HepG2 (cell line): ENCODE results near the gene GRIN3B. TPM values are rescaled to one million over a fixed set of nuclear protein-coding genes. Genes with fewer than 3 reads are reported as not detected.

ENCODE experiments used
- ATAC-seq: fragments of 200-7000 bp; cut with Tn5 transposase; 3 replicates; pipeline ENCODE4 v1.9.1; 2020; ENCODE audit warnings: mild to moderate bottlenecking, moderate library complexity
- BruUV-seq: library from RNA; stranded (reverse); fragments of 400-500 nt; replicated peaks from 2 replicates; lab custom pipeline; 2021; lab: Mats Ljungman, UMichigan
- CTCF ChIA-PET: fragments of 300-600 bp; formaldehyde crosslinking; extraction: SDS; loops from one replicate; lab custom pipeline; 2021; ENCODE audit warnings: low total read pairs, inconsistent platforms, low intra/inter-chr PET ratio; lab: Yijun Ruan, JAX
- POLR2A ChIA-PET: fragments of 350-600 bp; sonication (Branson Sonifier 250); formaldehyde crosslinking; loops from one replicate; lab custom pipeline; 2020; ENCODE audit warnings: antibody characterized with exemption, inconsistent platforms; lab: Yijun Ruan, JAX
- DNase-seq: peaks from one replicate; pipeline ENCODE4 v3.0.0-alpha.2; 2015; ENCODE audit warnings: low spot score
- FAIRE-seq: peaks from 3 replicates; lab custom pipeline; 2011; peaks lifted over from hg19 to GRCh38; lab: Jason Lieb, UNC
- H2AFZ ChIP-seq: one replicate; pipeline ENCODE4 v1.6.1; 2011; ENCODE audit warnings: low read length, inconsistent platforms
- H3K27ac ChIP-seq: fragments of 300-600 bp; 3 replicates; pipeline ENCODE4 v1.8.0; 2011; ENCODE audit warnings: mixed run types, mild to moderate bottlenecking, mixed read lengths, low read length, inconsistent platforms; ENCODE audit not compliant: insufficient read depth; ENCODE audit errors: extremely low read length
- H3K27me3 ChIP-seq, 2 experiments: fragments of 200-600 bp in 1 of 2; 2 replicates in 1 of 2; 3 replicates in 1 of 2; pipeline versions ENCODE4 v1.6.0 to v1.8.0; 2011; ENCODE audit warnings: low read length in 2 of 2, mild to moderate bottlenecking in 2 of 2, moderate library complexity in 2 of 2, inconsistent platforms in 1 of 2; ENCODE audit not compliant: insufficient read depth in 2 of 2, control insufficient read depth in 1 of 2
- H3K36me3 ChIP-seq, 2 experiments: fragments of 200-600 bp in 1 of 2; replicated peaks in 1 of 2; 2 replicates in 1 of 2; 3 replicates in 1 of 2; pipeline versions ENCODE4 v1.5.1 to v1.8.0; 2011; ENCODE audit warnings: low read length in 2 of 2, inconsistent platforms in 1 of 2; ENCODE audit not compliant: insufficient read depth in 2 of 2, control insufficient read depth in 1 of 2
- H3K4me1 ChIP-seq: 2 replicates; pipeline ENCODE4 v1.5.1; 2012; ENCODE audit warnings: low read length, inconsistent platforms; ENCODE audit not compliant: insufficient read depth
- H3K4me2 ChIP-seq: 2 replicates; pipeline ENCODE4 v1.6.0; 2011; ENCODE audit warnings: low read depth, low read length, inconsistent platforms
- H3K4me3 ChIP-seq, 3 experiments: fragments of 200-600 bp in 1 of 3; sonication (generic), shearing (Covaris generic) in 1 of 3; replicated peaks in 1 of 3; 2 replicates each; pipeline ENCODE4 v1.5.1; 2011 to 2016; ENCODE audit warnings: low read length in 3 of 3, inconsistent platforms in 2 of 3, low read depth in 2 of 3, mild to moderate bottlenecking in 2 of 3, control low read depth in 1 of 3, mixed read lengths in 1 of 3; ENCODE audit not compliant: insufficient read depth in 1 of 3
- H3K79me2 ChIP-seq: one replicate; pipeline ENCODE4 v1.6.1; 2011; ENCODE audit warnings: low read length, inconsistent platforms; ENCODE audit not compliant: insufficient read depth
- H3K9ac ChIP-seq: 2 replicates; pipeline ENCODE4 v1.6.0; 2011; ENCODE audit warnings: mild to moderate bottlenecking, low read depth, low read length, inconsistent platforms; ENCODE audit not compliant: insufficient read depth
- H3K9me3 ChIP-seq: 2 replicates; pipeline ENCODE4 v1.5.1; 2012; ENCODE audit warnings: mild to moderate bottlenecking, low read length
- H4K20me1 ChIP-seq: 2 replicates; pipeline ENCODE4 v1.6.0; 2011; ENCODE audit warnings: inconsistent platforms, mild to moderate bottlenecking, low read length, moderate library complexity; ENCODE audit not compliant: insufficient read depth
- DMAP1 ChIP-seq: IDR thresholded peaks from 2 replicates; pipeline ENCODE4 v1.6.1; 2016
- FOXP1 ChIP-seq, 2 experiments: fragments of 450-650 bp in 1 of 2; IDR thresholded peaks; 2 replicates each; pipeline ENCODE4 v1.6.1; 2017 to 2018; ENCODE audit warnings: antibody characterized with exemption in 1 of 2
- HNF4A ChIP-seq: sonication (generic); formaldehyde crosslinking; IDR thresholded peaks from 2 replicates; pipeline ENCODE4 v1.4.0; 2020; ENCODE audit warnings: missing genetic modification reagents
- HOXA7 ChIP-seq: sonication (generic); formaldehyde crosslinking; IDR thresholded peaks from 2 replicates; pipeline ENCODE4 v1.8.1; 2022; ENCODE audit warnings: mild to moderate bottlenecking, missing genetic modification reagents, moderate library complexity
- IRF2 ChIP-seq: IDR thresholded peaks from 2 replicates; pipeline ENCODE4 v1.6.1; 2018; ENCODE audit warnings: missing genetic modification reagents, missing compliant biosample characterization
- KDM1A ChIP-seq: IDR thresholded peaks from 2 replicates; pipeline ENCODE4 v1.6.1; 2016; ENCODE audit warnings: missing compliant biosample characterization
- KMT2B ChIP-seq: IDR thresholded peaks from 2 replicates; pipeline ENCODE4 v1.6.1; 2016; ENCODE audit warnings: missing genetic modification reagents, missing compliant biosample characterization
- MED13 ChIP-seq: sonication (generic); formaldehyde crosslinking; IDR thresholded peaks from 2 replicates; pipeline ENCODE4 v1.5.0; 2020; ENCODE audit warnings: missing genetic modification reagents
- MTA1 ChIP-seq: sonication (generic); formaldehyde crosslinking; IDR thresholded peaks from 2 replicates; pipeline ENCODE4 v1.4.0; 2020; ENCODE audit warnings: missing genetic modification reagents, mild to moderate bottlenecking, borderline replicate concordance
- ONECUT2 ChIP-seq: sonication (generic); formaldehyde crosslinking; IDR thresholded peaks from 2 replicates; pipeline ENCODE4 v1.4.0; 2020; ENCODE audit warnings: missing genetic modification reagents
- PHF8 ChIP-seq: sonication (generic); formaldehyde crosslinking; IDR thresholded peaks from 2 replicates; pipeline ENCODE4 v1.5.0; 2020; ENCODE audit warnings: missing genetic modification reagents
- SMC3 ChIP-seq: IDR thresholded peaks from 2 replicates; pipeline ENCODE4 v1.6.1; 2011; ENCODE audit warnings: low read length, improper control_type of control experiment
- XBP1 ChIP-seq: sonication (generic); formaldehyde crosslinking; IDR thresholded peaks from 2 replicates; pipeline ENCODE4 v1.5.0; 2020; ENCODE audit warnings: missing genetic modification reagents
- ZBTB14 ChIP-seq: sonication (generic); formaldehyde crosslinking; IDR thresholded peaks from 2 replicates; pipeline ENCODE4 v1.4.0; 2020; ENCODE audit warnings: missing genetic modification reagents
- ZC3H13 ChIP-seq: sonication (generic); formaldehyde crosslinking; IDR thresholded peaks from 2 replicates; pipeline ENCODE4 v1.8.1; 2023; ENCODE audit warnings: mild to moderate bottlenecking, missing genetic modification reagents, moderate library complexity
- ZNF234 ChIP-seq: sonication (generic); formaldehyde crosslinking; conservative IDR thresholded peaks from 2 replicates; pipeline ENCODE4 v1.5.1; 2020; ENCODE audit warnings: mild to moderate bottlenecking, missing genetic modification reagents
- ZNF33A ChIP-seq: sonication (generic); formaldehyde crosslinking; IDR thresholded peaks from 2 replicates; pipeline ENCODE4 v1.5.1; 2020; ENCODE audit warnings: missing genetic modification reagents, mild to moderate bottlenecking, moderate library complexity, borderline replicate concordance
- ZNF33B ChIP-seq: sonication (generic); formaldehyde crosslinking; IDR thresholded peaks from 2 replicates; pipeline ENCODE4 v1.5.1; 2020; ENCODE audit warnings: mild to moderate bottlenecking, missing genetic modification reagents
- ZNF598 ChIP-seq: sonication (generic); formaldehyde crosslinking; IDR thresholded peaks from 2 replicates; pipeline ENCODE4 v1.5.1; 2020; ENCODE audit warnings: mild to moderate bottlenecking, missing genetic modification reagents, borderline replicate concordance
- WGBS: methylation state at CpG from one replicate; pipeline ENCODE4 v1.1.6; 2017; ENCODE audit warnings: low lambda C conversion rate; 5-methylcytosine and 5-hydroxymethylcytosine counted together
- in situ Hi-C: cut with HindIII; loops from 2 replicates; pipeline ENCODE4 v1.10.0; 2017; ENCODE audit warnings: low pct_unique_long_range_greater_than_20kb; ENCODE audit not compliant: extremely low pct_ligation_motif_present
- intact Hi-C: fragments of 100-400 bp; cut with micrococcal nuclease; formaldehyde crosslinking; loops from one replicate; pipeline ENCODE4 v1.10.0; 2022; ENCODE audit not compliant: unreplicated experiment
- polyA plus RNA-seq, 8 experiments: library from polyadenylated mRNA; depleted of rRNA in 3 of 8; stranded (reverse) in 7 of 8; unstranded in 1 of 8; fragments of >200 nt; fragmentation: Illumina TruSeq in 4 of 8; extraction: Trizol in 4 of 8; gene quantifications; 2 replicates each; pipeline versions ENCODE4 v1.2.1 to v1.2.3, GENCODE V29; 2011 to 2016; ENCODE audit warnings: low read depth in 4 of 8, missing spikeins in 1 of 8, mixed read lengths in 1 of 8; ENCODE audit not compliant: insufficient read depth in 1 of 8
- total RNA-seq, 5 experiments: library from RNA; depleted of rRNA; stranded (reverse); fragments of >200 nt; fragmentation: Illumina TruSeq; extraction: Trizol; gene quantifications; 2 replicates each; pipeline ENCODE4 v1.2.3, GENCODE V29; 2016; ENCODE audit warnings: low read depth in 1 of 5
- TF ChIP-seq, protein P1 (sequence below): IDR thresholded peaks from 2 replicates; pipeline ENCODE4 v1.6.1; 2016; ENCODE audit warnings: missing genetic modification reagents, missing compliant biosample characterization
- TF ChIP-seq, protein P2 (sequence below): sonication (generic); formaldehyde crosslinking; IDR thresholded peaks from 2 replicates; pipeline ENCODE4 v1.8.0; 2022; ENCODE audit warnings: mild to moderate bottlenecking, missing genetic modification reagents

The GRIN3B gene
- total and polyA plus RNA-seq, 2 of the 13 experiments (the other 11 are each of a cell fraction or from before 2014, with no cell fraction given), result 0.07 to 0.20 TPM

DNA sequence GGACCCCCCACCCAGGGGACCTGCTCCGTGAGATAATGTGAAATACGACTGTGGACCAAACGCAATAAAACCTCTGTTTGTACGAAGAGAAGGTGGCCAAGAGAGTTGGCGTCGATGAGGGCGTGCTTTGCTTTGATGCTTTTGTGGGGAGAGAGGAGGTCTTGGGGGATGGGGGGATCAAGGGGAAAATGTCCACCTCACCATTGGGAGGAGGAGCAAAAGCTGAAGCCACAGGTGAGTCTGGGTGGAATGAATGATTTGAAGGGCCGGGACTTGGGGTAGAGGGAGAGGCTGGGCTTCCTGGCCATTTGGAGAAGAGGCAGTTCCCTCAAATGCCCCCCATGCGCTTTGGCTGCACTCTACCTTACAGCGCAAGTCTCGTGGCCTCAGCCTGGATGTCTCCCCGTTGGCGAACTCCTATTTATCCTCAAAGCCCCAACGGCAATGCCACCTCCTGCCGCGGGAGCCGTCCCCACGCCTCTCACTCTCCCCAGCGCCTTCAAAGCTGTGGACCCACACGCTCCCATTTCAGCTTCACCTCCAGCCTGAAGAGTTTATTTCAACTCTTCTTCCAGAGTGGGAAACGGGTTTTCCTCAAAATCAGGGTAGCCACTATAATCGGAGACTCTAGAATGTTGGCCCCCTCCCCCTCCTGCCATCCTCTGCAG, 38.9 kb downstream of the GRIN3B start (continued):
- peak; percentile 3; the same call in 1 of the 2 replicates for TF ChIP-seq ZBTB14
- no peak for TF ChIP-seq DMAP1 (CRISPR knock-in tag)
- no peak for TF ChIP-seq ZNF33B (CRISPR knock-in tag)
- TF ChIP-seq ZNF234 (CRISPR knock-in tag), result no peak

- BruUV-seq, result no TSS peak
- intact Hi-C loops (no loop called here), in situ Hi-C loops (no loop called here)
- Histone ChIP-seq H3K4me1 (peaks cover 25% of the 10 kb centered on the region), H3K79me2 (no peaks in the 10 kb centered on the region), H3K9me3 (no peaks in the 10 kb centered on the region), H3K36me3 (peaks cover 4 to 17% of the 10 kb centered on the region in 2 experiments; a peak in 4 of 5 replicates), H3K9ac (peak within 1 kb of the TSS; percentile 58), H3K27me3 (no peaks in the 10 kb centered on the region), H4K20me1 (no peaks in the 10 kb centered on the region), H2AFZ (no peak within 1 kb of the TSS), H3K4me3 (peak within 1 kb of the TSS; percentile 62 to 79 (median 73)), H3K27ac (peak within 1 kb of the TSS; percentile 23), H3K4me2 (peak within 1 kb of the TSS; percentile 98)
- ChIA-PET CTCF (no interaction called here), POLR2A (interaction anchor here (0.7 to 4.1 kb wide), 8 partner anchors 11 to 56 kb away, joined by 3 to 71 read pairs (median 4); partner anchors contain the start of genes CNN2 and RNU6-2)
- 11% methylated on average over 22 of the region's 56 CpGs for WGBS
- peak; percentile 91 for ATAC-seq
- peak; percentile 90 for DNase-seq
- peak; percentile 54 for FAIRE-seq
- TF ChIP-seq MTA1 (CRISPR knock-in tag) (no peak), FOXP1 (IDR thresholded peaks at IDR 0.05) (no peak), FOXP1 (CRISPR knock-in tag; IDR thresholded peaks at IDR 0.05) (no peak), HNF4A (CRISPR knock-in tag) (no peak), ZC3H13 (peak; percentile 68; the same call in 1 of the 2 replicates), IRF2 (CRISPR knock-in tag) (no peak), PHF8 (peak; percentile 43), SMC3 (no peak), KDM1A (no peak), ZNF598 (CRISPR knock-in tag) (no peak), HOXA7 (no peak), ZNF33A (no peak), XBP1 (no peak), KMT2B (CRISPR knock-in tag) (no peak), MED13 (CRISPR knock-in tag) (no peak), ONECUT2 (CRISPR knock-in tag) (no peak)
- TF ChIP-seq, protein P1, sequence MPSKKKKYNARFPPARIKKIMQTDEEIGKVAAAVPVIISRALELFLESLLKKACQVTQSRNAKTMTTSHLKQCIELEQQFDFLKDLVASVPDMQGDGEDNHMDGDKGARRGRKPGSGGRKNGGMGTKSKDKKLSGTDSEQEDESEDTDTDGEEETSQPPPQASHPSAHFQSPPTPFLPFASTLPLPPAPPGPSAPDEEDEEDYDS (CRISPR knock-in tag), result peak; percentile 81; the same call in 1 of the 2 replicates
- TF ChIP-seq, protein P2, sequence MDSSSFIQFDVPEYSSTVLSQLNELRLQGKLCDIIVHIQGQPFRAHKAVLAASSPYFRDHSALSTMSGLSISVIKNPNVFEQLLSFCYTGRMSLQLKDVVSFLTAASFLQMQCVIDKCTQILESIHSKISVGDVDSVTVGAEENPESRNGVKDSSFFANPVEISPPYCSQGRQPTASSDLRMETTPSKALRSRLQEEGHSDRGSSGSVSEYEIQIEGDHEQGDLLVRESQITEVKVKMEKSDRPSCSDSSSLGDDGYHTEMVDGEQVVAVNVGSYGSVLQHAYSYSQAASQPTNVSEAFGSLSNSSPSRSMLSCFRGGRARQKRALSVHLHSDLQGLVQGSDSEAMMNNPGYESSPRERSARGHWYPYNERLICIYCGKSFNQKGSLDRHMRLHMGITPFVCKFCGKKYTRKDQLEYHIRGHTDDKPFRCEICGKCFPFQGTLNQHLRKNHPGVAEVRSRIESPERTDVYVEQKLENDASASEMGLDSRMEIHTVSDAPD (CRISPR knock-in tag), result no peak
Measured at GRCh38 chr19:1039646-1040475, 39.6 kb downstream of the GRIN3B start, which contains the start of gene ABCA7. ABCA7 (plus strand) TSS chr19:1040107; CDS start chr19:1041362, 1,255 bp downstream.
